Adrenal gland (tissue), 12 donors: ENCODE measurements around the gene ADGB. TPM values are rescaled to one million over a fixed set of nuclear protein-coding genes. Genes with fewer than 3 reads are reported as not detected.
"Not testable (repeated sequence)": the region's sequence is repeated elsewhere in the genome, so short reads cannot be mapped to it uniquely, and the experiment has no call there.

Experiments
- DNase-seq, 7 donors: peaks; one replicate each; pipeline ENCODE4 v3.0.0-alpha.2; 2019 to 2020
- H3K27ac ChIP-seq, 5 donors: fragments of 200-600 bp; sonication (generic) in 4 of 5; 1 replicate in 3 of 5; 2 replicates in 2 of 5; pipeline versions ENCODE4 v1.5.1 to v1.8.0; 2016 to 2020; ENCODE audit warnings: mild to moderate bottlenecking in 1 of 5
- H3K27me3 ChIP-seq: fragments of 200-600 bp; 2 replicates; pipeline ENCODE4 v1.8.0; 2021
- H3K36me3 ChIP-seq, 2 donors: fragments of 200-600 bp; replicated peaks in 1 of 2; 1 replicate in 1 of 2; 2 replicates in 1 of 2; pipeline versions ENCODE4 v1.5.1 to v1.8.0; 2018 to 2022
- H3K4me1 ChIP-seq, 2 donors: fragments of 200-600 bp; replicated peaks in 1 of 2; 1 replicate in 1 of 2; 2 replicates in 1 of 2; pipeline versions ENCODE4 v1.5.1 to v1.8.0; 2018 to 2021
- H3K4me3 ChIP-seq, 4 donors: fragments of 200-600 bp; sonication (generic) in 3 of 4; one replicate each; pipeline ENCODE4 v1.5.1; 2016 to 2018
- H3K9me3 ChIP-seq, 3 donors: fragments of 200-600 bp; sonication (generic) in 1 of 3; replicated peaks in 1 of 3; 1 replicate in 2 of 3; 2 replicates in 1 of 3; pipeline versions ENCODE4 v1.5.1 to v1.8.0; 2016 to 2021
- POLR2A ChIP-seq, 2 donors: fragments of 450-650 bp; IDR thresholded peaks; one replicate each; pipeline ENCODE4 v1.6.1; 2017; ENCODE audit warnings: antibody characterized with exemption in 2 of 2, mild to moderate bottlenecking in 2 of 2, moderate library complexity in 1 of 2
- WGBS, 4 donors: extraction: QIAGEN DNeasy Blood & Tissue Kit in 2 of 4; methylation state at CpG; one replicate each; pipeline versions ENCODE4 v1.1.5 to v1.1.7; 2013 to 2017; 5-methylcytosine and 5-hydroxymethylcytosine counted together
- intact Hi-C, 2 donors: fragments of 100-400 bp; cut with DNase I; formaldehyde crosslinking; loops; one replicate each; pipeline versions ENCODE4 v1.14.1 to v1.15.0; 2022 to 2023
- polyA plus RNA-seq, 3 donors: library from polyadenylated mRNA; stranded (reverse); fragments of 200-250 nt in 2 of 3; fragments of 350-450 nt in 1 of 3; fragmentation: Illumina TruSeq in 1 of 3; extraction: RNeasy Lipid Tissue Mini Kit (QIAGEN cat#74804) in 1 of 3; gene quantifications; one replicate each; pipeline ENCODE4 v1.2.3, GENCODE V29; 2013 to 2014
- total RNA-seq, 9 donors: library from RNA; depleted of rRNA in 4 of 9; stranded (reverse); fragments of >200 nt in 4 of 9; fragments of 120-200 nt in 1 of 9; fragmentation: NEBNext Ultra II Directional in 1 of 9; extraction: Animal tissue kit (Norgen Biotek cat#: 25700) in 1 of 9; gene quantifications; one replicate each; pipeline versions ENCODE4 v1.1.0 to v1.2.4, GENCODE V29; 2013 to 2023
- TF ChIP-seq, protein P1 (sequence below), 6 experiments: fragments of 450-650 bp in 4 of 6; fragments of 200-600 bp in 2 of 6; sonication (generic) in 1 of 6; IDR thresholded peaks; 1 replicate in 5 of 6; 2 replicates in 1 of 6; pipeline versions ENCODE4 v1.5.1 to v1.8.0; 2016 to 2021; ENCODE audit warnings: antibody characterized with exemption in 6 of 6, mild to moderate bottlenecking in 2 of 6, moderate library complexity in 1 of 6
- donor health status: healthy with polysubstance abuse.
- donor health status: Bipolar disorder and iron deficiency.
- donor health status: DM: yes; HTN: yes; CAD: no.
- donor health status: DM: no; HTN: no; CAD: no.
- donor health status: DM: no; HTN: no; CAD: no.
- donor health status: DM: yes; HTN: yes; CAD: no.

ADGB gene
- total and polyA plus RNA-seq, 12 donors, result not detected

DNA sequence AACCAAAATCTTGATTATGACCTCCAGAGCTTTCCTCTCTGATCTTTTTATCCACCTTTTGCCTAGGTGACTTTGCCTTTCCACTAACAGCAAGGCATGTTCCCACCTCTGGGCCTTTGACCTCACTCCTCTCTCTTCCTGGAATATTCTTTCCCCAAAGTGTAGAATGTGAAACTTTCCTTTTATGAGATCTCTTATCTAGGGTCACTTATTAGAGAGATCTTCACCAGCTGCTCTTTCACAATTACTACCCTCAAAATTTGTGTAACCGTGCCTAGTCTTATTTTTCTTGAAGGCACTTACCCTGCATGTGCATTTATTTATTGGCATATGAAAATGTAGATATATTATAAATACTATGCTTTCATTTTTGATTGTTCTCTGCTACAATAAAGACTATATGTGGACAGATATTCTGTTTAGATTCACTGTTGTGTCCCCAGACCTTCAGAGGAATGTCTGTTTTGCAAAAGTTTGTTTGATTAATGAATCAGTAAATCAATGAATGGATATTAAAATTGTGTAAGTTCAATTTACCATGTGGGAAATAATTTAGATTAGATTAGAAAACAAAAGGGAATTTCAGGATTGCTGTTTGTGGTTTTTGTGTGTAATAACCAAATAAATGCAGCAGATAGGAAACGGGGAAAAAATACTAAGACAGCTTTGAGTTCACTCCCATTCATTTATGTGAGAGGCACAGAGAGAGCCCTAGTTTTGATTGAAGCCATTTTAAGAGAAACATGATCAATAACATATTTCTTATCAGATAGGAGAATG lies 207.0 kb downstream of the ADGB start:
- Histone ChIP-seq H3K9me3 (no peaks in the 10 kb centered on the region), H3K4me3 (no peak overlapping the region), H3K27me3 (no peaks in the 10 kb centered on the region), H3K36me3 (no peaks in the 10 kb centered on the region), H3K4me1 (no peaks in the 10 kb centered on the region), H3K27ac (no peak overlapping the region)
- TF ChIP-seq, protein P1, sequence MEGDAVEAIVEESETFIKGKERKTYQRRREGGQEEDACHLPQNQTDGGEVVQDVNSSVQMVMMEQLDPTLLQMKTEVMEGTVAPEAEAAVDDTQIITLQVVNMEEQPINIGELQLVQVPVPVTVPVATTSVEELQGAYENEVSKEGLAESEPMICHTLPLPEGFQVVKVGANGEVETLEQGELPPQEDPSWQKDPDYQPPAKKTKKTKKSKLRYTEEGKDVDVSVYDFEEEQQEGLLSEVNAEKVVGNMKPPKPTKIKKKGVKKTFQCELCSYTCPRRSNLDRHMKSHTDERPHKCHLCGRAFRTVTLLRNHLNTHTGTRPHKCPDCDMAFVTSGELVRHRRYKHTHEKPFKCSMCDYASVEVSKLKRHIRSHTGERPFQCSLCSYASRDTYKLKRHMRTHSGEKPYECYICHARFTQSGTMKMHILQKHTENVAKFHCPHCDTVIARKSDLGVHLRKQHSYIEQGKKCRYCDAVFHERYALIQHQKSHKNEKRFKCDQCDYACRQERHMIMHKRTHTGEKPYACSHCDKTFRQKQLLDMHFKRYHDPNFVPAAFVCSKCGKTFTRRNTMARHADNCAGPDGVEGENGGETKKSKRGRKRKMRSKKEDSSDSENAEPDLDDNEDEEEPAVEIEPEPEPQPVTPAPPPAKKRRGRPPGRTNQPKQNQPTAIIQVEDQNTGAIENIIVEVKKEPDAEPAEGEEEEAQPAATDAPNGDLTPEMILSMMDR (IDR thresholded peaks at IDR 0.05), result no peak
- TF ChIP-seq POLR2A (IDR thresholded peaks at IDR 0.05), result no peak
- intact Hi-C loops, result no loop called here
- 83 to 93% (median 89%) methylated on average over 2 of the region's 2 CpGs for WGBS, 4 donors
- no peak for DNase-seq

DNA sequence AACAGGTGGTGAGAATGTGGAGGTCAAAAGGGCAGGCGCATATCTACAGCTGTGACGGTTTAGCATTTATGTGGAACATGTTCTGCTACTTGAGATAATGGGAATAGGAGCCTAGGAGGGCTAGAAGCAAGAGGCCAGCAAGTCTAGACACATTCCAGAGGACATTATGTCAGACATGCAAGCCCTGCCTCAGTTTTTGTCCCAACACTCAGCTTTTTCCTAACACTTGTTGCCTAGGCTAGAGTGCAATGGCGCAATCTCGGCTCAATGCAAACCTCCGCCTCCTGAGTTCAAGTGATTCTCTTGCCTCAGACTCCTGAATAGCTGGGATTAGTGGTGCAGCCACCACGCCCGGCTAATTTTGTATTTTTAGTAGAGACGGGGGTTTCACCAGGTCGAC lies 210.2 kb downstream of the ADGB start:
- DNase-seq, H3K36me3 ChIP-seq, intact Hi-C loops, H3K4me1 ChIP-seq, H3K9me3 ChIP-seq, H3K27ac ChIP-seq, H3K27me3 ChIP-seq, H3K4me3 ChIP-seq: not testable (repeated sequence)
- 93 to 96% (median 95%) methylated on average over 7 to 9 of the region's 9 CpGs for WGBS, 4 donors

DNA sequence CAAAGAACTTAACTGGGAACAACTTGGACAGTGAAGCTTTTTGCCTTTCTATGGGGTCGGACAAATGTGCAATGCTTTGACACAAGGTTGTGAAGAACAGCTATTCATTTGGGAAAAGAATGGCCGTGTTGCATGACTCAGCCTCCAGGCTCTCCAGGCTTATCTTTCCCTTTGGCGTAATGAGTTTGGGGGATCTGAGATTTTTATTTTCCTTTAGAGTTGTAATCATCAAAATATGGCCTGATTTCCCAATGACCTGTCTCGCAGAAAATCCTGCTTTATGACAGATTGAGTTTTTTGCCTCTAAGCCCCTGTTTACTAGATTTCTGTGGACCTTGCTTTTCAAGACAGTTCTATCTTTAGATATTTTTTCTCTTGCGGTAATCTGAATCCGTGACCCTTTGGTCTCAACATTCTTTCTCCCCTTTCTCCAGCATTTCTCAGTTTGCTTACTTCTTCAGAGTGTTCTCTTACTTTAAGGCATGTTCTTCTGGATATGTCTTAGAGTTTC lies 214.1 kb downstream of the ADGB start:
- DNase-seq, result peak in 1 of 7 donors; percentile 4
- WGBS, 4 donors, result 62 to 74% (median 72%) methylated on average over 6 of the region's 6 CpGs
- H3K27me3 ChIP-seq, intact Hi-C loops, H3K4me3 ChIP-seq, H3K9me3 ChIP-seq, H3K4me1 ChIP-seq, H3K27ac ChIP-seq, H3K36me3 ChIP-seq: not testable (repeated sequence)

DNA sequence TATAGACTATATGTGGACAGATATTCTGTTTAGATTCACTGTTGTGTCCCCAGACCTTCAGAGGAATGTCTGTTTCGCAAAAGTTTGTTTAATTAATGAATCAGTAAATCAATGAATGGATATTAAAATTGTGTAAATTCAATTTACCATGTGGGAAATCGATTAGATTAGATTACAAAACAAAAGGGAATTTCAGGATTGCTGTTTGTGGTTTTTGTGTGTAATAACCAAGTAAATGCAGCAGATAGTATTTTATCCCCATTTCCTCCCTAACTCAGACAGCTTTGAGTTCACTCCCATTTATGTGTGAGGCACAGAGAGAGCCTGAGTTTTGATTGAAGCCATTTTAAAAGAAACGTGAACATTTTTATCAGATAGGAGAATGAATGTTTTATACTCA lies 214.8 kb downstream of the ADGB start:
- DNase-seq, result no peak
- intact Hi-C loops, result no loop called here
- no peaks in the 10 kb centered on the region for H3K27me3 ChIP-seq
- H3K27ac ChIP-seq, result no peak overlapping the region
- H3K4me3 ChIP-seq, result no peak overlapping the region
- TF ChIP-seq, protein P1 (IDR thresholded peaks at IDR 0.05), result no peak
- TF ChIP-seq POLR2A (IDR thresholded peaks at IDR 0.05), result no peak
- H3K36me3 ChIP-seq, result no peaks in the 10 kb centered on the region
- 64 to 67% (median 66%) methylated on average over 3 of the region's 3 CpGs for WGBS, 4 donors
- no peaks in the 10 kb centered on the region for H3K9me3 ChIP-seq
- H3K4me1 ChIP-seq, result no peaks in the 10 kb centered on the region

DNA sequence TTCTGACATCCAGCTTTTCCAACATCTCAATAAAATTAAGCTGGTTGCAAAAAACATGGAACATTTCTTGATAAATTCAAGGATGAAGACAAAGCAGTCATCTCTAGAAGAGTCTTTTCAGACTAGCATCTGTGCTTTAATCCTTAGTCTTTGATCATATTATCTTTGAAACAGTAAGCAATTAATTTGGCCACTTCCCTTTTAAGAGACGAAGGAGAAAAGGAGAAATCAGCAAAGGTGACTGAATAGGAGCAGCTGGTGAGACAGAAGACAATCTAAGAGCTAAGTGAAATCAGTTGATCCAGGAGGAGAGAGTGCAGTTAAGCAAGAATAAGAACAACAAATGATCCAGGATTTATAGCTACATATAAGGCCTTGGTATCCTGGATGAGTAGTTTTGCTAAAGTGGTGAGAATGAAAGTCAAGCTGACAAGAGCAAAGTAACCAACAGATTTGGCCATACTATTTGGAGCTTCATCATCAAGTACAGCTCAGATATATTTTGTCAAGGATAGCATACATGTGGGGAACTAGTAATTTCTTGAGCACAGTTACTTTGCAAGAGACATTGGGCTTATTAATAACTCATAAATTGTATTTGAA lies 215.5 kb downstream of the ADGB start:
- H3K4me3 ChIP-seq, result no peak overlapping the region
- DNase-seq, result no peak
- intact Hi-C loops, result no loop called here
- no peaks in the 10 kb centered on the region for H3K27me3 ChIP-seq
- no peaks in the 10 kb centered on the region for H3K9me3 ChIP-seq
- no peaks in the 10 kb centered on the region for H3K4me1 ChIP-seq
- no peak for TF ChIP-seq POLR2A (IDR thresholded peaks at IDR 0.05)
- TF ChIP-seq, protein P1 (IDR thresholded peaks at IDR 0.05), result no peak
- 72 to 83% (median 76%) methylated on average over 1 of the region's 1 CpG for WGBS, 4 donors
- no peaks in the 10 kb centered on the region for H3K36me3 ChIP-seq
- H3K27ac ChIP-seq, result no peak overlapping the region

DNA sequence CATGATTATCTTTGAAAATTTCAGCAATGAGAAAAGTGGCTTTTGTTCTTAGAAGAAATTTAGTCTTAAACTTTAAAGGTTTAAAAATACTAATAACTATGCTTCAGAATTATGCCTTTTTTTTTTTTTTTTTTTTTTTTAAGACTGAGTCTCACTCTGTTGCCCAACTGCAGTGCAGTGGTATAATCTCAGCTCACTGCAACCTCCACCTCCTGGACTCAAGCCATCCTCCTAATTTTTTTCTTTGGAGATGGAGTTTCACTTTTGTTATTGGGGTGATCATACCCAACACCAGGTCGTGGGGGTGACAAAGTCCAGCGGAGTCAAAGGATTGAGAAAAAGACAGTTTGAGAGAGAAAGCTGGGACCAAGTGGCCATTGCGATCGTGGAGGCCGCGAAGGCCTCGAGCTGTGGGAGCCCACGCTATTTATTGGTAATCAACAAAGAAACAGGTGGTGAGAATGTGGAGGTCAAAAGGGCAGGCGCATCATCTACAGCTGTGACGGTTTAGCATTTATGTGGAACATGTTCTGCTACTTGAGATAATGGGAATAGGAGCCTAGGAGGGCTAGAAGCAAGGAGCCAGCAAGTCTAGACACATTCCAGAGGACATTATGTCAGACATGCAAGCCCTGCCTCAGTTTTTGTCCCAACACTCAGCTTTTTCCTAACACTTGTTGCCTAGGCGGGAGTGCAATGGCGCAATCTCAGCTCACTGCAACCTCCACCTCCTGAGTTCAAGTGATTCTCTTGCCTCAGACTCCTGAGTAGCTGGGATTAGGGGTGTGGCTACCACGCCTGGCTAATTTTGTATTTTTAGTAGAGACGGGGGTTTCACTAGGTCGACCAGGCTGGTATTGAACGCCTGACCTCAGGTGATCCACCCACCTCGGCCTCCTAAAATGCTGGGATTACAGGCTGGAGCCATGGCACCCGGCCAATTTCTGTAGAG lies 217.0 kb downstream of the ADGB start:
- whole genome bisulfite sequencing, 4 donors, result 84 to 93% (median 89%) methylated on average over 14 to 18 of the region's 18 CpGs
- H3K27ac ChIP-seq, intact Hi-C loops, H3K4me1 ChIP-seq, H3K9me3 ChIP-seq, DNase-seq, H3K4me3 ChIP-seq, H3K27me3 ChIP-seq, H3K36me3 ChIP-seq: not testable (repeated sequence)
